Measurements from ENCODE around the gene TOX4. TPM values are rescaled to one million over a fixed set of nuclear protein-coding genes. Genes with fewer than 3 reads are reported as not detected.

Gene TOX4
- total RNA-seq, 2 donors from 2014 or later: 53.2 to 58.2 TPM

GRCh38 chr14:21455592-21455911 is 21.4 kb upstream of the TOX4 start:
- Histone ChIP-seq H3K36me3 (no peaks in the 10 kb centered on the region), H3K27ac (peak overlapping the region; percentile 91 to 94), H3K27me3 (replicated peaks; ENCODE audit: insufficient read depth) (no peaks in the 10 kb centered on the region), H3K4me3 (peak overlapping the region; percentile 55 to 59), H3K9me3 (no peaks in the 10 kb centered on the region), H3K4me1 (replicated peaks) (peaks cover 5% of the 10 kb centered on the region)
- no peak for TF ChIP-seq CTCF (IDR thresholded peaks at IDR 0.05)
- TF ChIP-seq POLR2AphosphoS5 (IDR thresholded peaks at IDR 0.05): no peak
- intact Hi-C loops (cut with DNase I): loop anchor here (5.0 kb wide), 1 partner anchor 102 kb away; no protein-coding TSS in a partner anchor
- DNase-seq (ENCODE audit: low spot score): no peak
- under 1% methylated on average over 17 of the region's 17 CpGs for WGBS

- intact Hi-C loops (cut with DNase I): loop anchor here (1.0 to 5.0 kb wide), 3 partner anchors 19 to 101 kb away; partner anchors contain the start of genes RAB2B and TOX4
- Histone ChIP-seq H3K9me3 (no peaks in the 10 kb centered on the region), H3K36me3 (no peaks in the 10 kb centered on the region), H3K4me1 (replicated peaks) (peaks cover 5% of the 10 kb centered on the region), H3K27me3 (replicated peaks; ENCODE audit: insufficient read depth) (no peaks in the 10 kb centered on the region), H3K4me3 (peak within 1 kb of the TSS; percentile 55 to 59), H3K27ac (peak within 1 kb of the TSS; percentile 91 to 94)
- peak; percentile 100 for DNase-seq (ENCODE audit: low spot score)
- TF ChIP-seq POLR2A (IDR thresholded peaks at IDR 0.05): peak; percentile 77
- TF ChIP-seq CTCF (IDR thresholded peaks at IDR 0.05): peak; percentile 16 to 72 (median 62)
- TF ChIP-seq POLR2AphosphoS5 (IDR thresholded peaks at IDR 0.05): peak; percentile 98
- WGBS: 0% methylated on average over 36 of the region's 36 CpGs
Observed at GRCh38 chr14:21455912-21456667, 20.9 kb upstream of the TOX4 start, which contains the start of gene CHD8. Gene CHD8, minus strand, starts transcription at chr14:21456123. Its CDS starts 24,480 bp downstream, at chr14:21431643.

- H3K4me1 ChIP-seq (replicated peaks): no peaks in the 10 kb centered on the region
Observed at GRCh38 chr14:21467616-21468015, 9.4 kb upstream of the TOX4 start.

GRCh38 chr14:21475767-21476522 is 1.1 kb upstream of the TOX4 start:
- no peaks in the 10 kb centered on the region for H3K4me1 ChIP-seq (replicated peaks)
- no peak for DNase-seq (ENCODE audit: low spot score)
- H3K27ac ChIP-seq: peak overlapping the region; percentile 93 to 95
- WGBS: 36% methylated on average over 10 of the region's 10 CpGs
- H3K36me3 ChIP-seq: no peaks in the 10 kb centered on the region
- no peaks in the 10 kb centered on the region for H3K27me3 ChIP-seq (replicated peaks; ENCODE audit: insufficient read depth)
- no peak for TF ChIP-seq CTCF (IDR thresholded peaks at IDR 0.05)
- no peak for TF ChIP-seq POLR2A (IDR thresholded peaks at IDR 0.05)
- TF ChIP-seq POLR2AphosphoS5 (IDR thresholded peaks at IDR 0.05): no peak
- intact Hi-C loops (cut with DNase I): loop anchor here (2.0 kb wide), 1 partner anchor 19 kb away; the partner anchor contains the start of gene CHD8
- no peaks in the 10 kb centered on the region for H3K9me3 ChIP-seq
- H3K4me3 ChIP-seq: peak overlapping the region; percentile 84 to 86

More at GRCh38 chr14:21467616-21468015, 9.4 kb upstream of the TOX4 start:
- TF ChIP-seq POLR2A (IDR thresholded peaks at IDR 0.05) (no peak), POLR2AphosphoS5 (IDR thresholded peaks at IDR 0.05) (no peak), CTCF (IDR thresholded peaks at IDR 0.05) (no peak)
- intact Hi-C loops (cut with DNase I): no loop called here
- Histone ChIP-seq H3K36me3 (no peaks in the 10 kb centered on the region), H3K27me3 (replicated peaks; ENCODE audit: insufficient read depth) (no peaks in the 10 kb centered on the region), H3K27ac (no peak overlapping the region), H3K9me3 (no peaks in the 10 kb centered on the region), H3K4me3 (no peak overlapping the region)
- WGBS: 95% methylated on average over 1 of the region's 1 CpG
- no peak for DNase-seq (ENCODE audit: low spot score)
